Uterus (tissue), 2 donors: ENCODE results near the gene PAWR.

Experiments
- POLR2A ChIP-seq, 2 donors: fragments of 450-650 bp; IDR thresholded peaks; one replicate each; pipeline ENCODE4 v1.6.1; 2016; ENCODE audit warnings: antibody characterized with exemption in 2 of 2, mild to moderate bottlenecking in 1 of 2, moderate library complexity in 1 of 2
- TF ChIP-seq, protein P1 (sequence below), 4 experiments: fragments of 200-600 bp in 2 of 4; fragments of 450-650 bp in 2 of 4; sonication (generic) in 2 of 4; IDR thresholded peaks; one replicate each; pipeline ENCODE4 v1.5.1; 2016 to 2019; ENCODE audit warnings: antibody characterized with exemption in 4 of 4, mild to moderate bottlenecking in 2 of 4, moderate library complexity in 1 of 4

- TF ChIP-seq, protein P1, sequence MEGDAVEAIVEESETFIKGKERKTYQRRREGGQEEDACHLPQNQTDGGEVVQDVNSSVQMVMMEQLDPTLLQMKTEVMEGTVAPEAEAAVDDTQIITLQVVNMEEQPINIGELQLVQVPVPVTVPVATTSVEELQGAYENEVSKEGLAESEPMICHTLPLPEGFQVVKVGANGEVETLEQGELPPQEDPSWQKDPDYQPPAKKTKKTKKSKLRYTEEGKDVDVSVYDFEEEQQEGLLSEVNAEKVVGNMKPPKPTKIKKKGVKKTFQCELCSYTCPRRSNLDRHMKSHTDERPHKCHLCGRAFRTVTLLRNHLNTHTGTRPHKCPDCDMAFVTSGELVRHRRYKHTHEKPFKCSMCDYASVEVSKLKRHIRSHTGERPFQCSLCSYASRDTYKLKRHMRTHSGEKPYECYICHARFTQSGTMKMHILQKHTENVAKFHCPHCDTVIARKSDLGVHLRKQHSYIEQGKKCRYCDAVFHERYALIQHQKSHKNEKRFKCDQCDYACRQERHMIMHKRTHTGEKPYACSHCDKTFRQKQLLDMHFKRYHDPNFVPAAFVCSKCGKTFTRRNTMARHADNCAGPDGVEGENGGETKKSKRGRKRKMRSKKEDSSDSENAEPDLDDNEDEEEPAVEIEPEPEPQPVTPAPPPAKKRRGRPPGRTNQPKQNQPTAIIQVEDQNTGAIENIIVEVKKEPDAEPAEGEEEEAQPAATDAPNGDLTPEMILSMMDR (IDR thresholded peaks at IDR 0.05): no peak
- TF ChIP-seq POLR2A (IDR thresholded peaks at IDR 0.05): no peak
Measured at GRCh38 chr12:79549531-79550271, 141.1 kb downstream of the PAWR start.
